Measurements from ENCODE around the gene FOXP1.

The FOXP1 gene

DNA sequence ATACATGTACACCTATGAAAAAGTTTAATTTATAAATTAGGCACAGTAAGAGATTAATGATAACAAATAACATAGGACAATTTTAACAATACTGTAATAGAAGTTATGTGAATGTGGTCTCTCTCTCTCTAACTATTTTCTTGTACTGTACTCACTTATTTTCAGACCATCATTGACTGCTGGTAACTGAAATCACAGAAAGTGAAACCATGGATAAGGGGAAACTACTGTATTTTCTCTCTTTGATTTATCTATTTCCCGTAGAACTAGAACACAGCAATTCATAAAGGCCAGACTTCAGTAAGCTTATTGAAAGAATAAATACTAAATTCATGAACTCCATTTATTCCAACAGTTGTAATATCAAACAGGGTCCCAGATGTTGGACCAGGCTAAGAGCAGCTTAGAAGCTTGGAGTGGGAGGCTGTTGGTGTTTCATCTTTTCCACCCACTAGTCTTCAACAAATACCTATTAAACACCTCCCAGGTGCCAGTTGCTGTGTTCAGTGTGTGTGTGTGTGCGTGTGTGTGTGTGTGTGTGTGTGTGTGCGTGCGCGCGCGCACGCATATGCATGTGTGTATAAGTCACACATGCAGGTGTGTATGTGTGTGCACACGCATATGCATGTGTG is 235.4 kb downstream of the FOXP1 start:
- Mint-ChIP-seq H3K36me3 (ENCODE audit: low read depth) (peaks cover 1% of the 10 kb centered on the region), H3K27ac (no peak overlapping the region), H3K4me3 (no peak overlapping the region), H3K27me3 (ENCODE audit: low read depth) (peaks cover 3% of the 10 kb centered on the region), H3K4me1 (peaks cover 13% of the 10 kb centered on the region), H3K9me3 (no peaks in the 10 kb centered on the region)
- TF ChIP-seq, protein P1, sequence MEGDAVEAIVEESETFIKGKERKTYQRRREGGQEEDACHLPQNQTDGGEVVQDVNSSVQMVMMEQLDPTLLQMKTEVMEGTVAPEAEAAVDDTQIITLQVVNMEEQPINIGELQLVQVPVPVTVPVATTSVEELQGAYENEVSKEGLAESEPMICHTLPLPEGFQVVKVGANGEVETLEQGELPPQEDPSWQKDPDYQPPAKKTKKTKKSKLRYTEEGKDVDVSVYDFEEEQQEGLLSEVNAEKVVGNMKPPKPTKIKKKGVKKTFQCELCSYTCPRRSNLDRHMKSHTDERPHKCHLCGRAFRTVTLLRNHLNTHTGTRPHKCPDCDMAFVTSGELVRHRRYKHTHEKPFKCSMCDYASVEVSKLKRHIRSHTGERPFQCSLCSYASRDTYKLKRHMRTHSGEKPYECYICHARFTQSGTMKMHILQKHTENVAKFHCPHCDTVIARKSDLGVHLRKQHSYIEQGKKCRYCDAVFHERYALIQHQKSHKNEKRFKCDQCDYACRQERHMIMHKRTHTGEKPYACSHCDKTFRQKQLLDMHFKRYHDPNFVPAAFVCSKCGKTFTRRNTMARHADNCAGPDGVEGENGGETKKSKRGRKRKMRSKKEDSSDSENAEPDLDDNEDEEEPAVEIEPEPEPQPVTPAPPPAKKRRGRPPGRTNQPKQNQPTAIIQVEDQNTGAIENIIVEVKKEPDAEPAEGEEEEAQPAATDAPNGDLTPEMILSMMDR (IDR thresholded peaks at IDR 0.05; ENCODE audit: unreplicated experiment in 3 of 3), result no peak

DNA sequence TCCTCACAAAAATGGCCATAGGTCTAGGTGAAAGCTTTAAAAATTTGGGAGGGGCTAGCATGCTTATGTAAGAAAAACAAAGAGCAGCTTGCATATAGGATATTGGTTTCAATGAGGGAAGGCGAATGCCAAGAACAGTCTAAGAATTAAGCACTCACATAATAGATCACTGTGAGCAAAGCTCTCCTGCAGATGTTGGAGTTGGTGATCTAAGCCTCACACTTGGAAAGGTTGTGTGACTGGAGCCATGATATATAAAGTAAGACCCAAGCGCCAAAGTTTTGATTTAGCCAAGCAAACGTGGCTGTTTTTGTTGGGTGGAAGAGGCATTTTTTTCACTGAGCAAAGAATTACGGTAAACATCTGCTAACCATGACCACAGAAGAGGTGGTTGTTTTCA is 237.5 kb downstream of the FOXP1 start:
- H3K36me3 Mint-ChIP-seq (ENCODE audit: low read depth), result peaks cover 15% of the 10 kb centered on the region
- peaks cover 4% of the 10 kb centered on the region for H3K9me3 Mint-ChIP-seq
- H3K27me3 Mint-ChIP-seq (ENCODE audit: low read depth), result peaks cover 4% of the 10 kb centered on the region
- H3K27ac Mint-ChIP-seq, result peak overlapping the region in 2 of 3 experiments; percentile 73
- TF ChIP-seq, protein P1 (IDR thresholded peaks at IDR 0.05; ENCODE audit: unreplicated experiment in 3 of 3), result no peak
- no peak overlapping the region for H3K4me3 Mint-ChIP-seq
- peaks cover 13% of the 10 kb centered on the region for H3K4me1 Mint-ChIP-seq

DNA sequence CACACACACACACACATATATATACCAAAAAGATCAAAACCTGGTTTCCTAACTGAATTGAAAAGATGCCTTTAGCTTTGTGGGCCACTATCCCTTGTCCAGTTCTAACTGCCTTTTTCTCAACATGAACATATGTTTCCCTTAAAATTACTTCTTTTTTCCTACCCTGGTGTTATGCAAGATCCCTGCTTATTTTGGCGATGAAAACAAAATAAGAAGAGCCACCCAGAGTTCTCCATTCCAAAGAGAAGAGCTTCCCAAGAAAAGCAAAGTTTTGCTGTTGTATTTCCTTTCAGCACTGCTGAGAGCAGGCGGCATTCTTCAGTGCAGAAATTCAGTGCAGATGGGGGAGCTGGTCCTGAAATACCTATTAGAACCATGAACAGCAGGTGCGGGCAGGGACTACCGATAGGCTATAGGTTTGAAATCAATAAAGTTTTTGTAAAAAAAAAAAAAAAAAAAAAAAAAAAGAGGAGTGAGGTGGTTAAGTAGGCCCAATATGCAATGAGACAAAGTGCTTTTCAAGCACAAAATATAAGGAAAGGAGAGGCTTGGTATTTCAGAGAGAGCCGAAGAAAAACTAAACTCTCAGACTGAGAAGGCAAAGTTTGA is 238.0 kb downstream of the FOXP1 start:
- H3K4me1 Mint-ChIP-seq, result peaks cover 13% of the 10 kb centered on the region
- H3K36me3 Mint-ChIP-seq (ENCODE audit: low read depth), result peaks cover 20% of the 10 kb centered on the region
- H3K9me3 Mint-ChIP-seq, result peaks cover 8% of the 10 kb centered on the region
- peak overlapping the region in 2 of 3 experiments; percentile 73 for H3K27ac Mint-ChIP-seq
- H3K27me3 Mint-ChIP-seq (ENCODE audit: low read depth), result peaks cover 6% of the 10 kb centered on the region
- TF ChIP-seq, protein P1 (IDR thresholded peaks at IDR 0.05; ENCODE audit: unreplicated experiment in 3 of 3), result no peak
- H3K4me3 Mint-ChIP-seq, result no peak overlapping the region

DNA sequence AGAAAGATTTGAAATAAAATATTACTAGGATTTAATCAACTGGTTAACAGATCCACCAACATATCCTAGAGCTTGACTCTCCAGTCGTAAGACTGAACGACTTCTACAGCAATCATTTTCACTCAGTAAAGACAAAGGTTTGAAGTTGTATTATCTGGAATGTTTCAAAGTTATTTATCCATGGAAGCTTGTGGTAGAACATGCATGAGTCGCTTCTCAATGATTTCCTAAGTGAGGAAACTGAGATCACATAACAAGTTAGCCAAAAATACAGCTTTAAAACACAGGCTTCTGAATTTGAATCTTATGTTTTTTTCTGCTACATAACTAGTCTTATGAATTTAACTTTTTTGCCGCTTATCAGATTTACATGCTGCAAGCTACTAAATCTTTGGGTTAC is 241.8 kb downstream of the FOXP1 start:
- TF ChIP-seq, protein P1 (IDR thresholded peaks at IDR 0.05; ENCODE audit: unreplicated experiment in 3 of 3), result no peak
- peaks cover 24% of the 10 kb centered on the region for H3K36me3 Mint-ChIP-seq (ENCODE audit: low read depth)
- peaks cover 8% of the 10 kb centered on the region for H3K9me3 Mint-ChIP-seq
- H3K27me3 Mint-ChIP-seq (ENCODE audit: low read depth), result peaks cover 8% of the 10 kb centered on the region
- H3K4me3 Mint-ChIP-seq, result no peak overlapping the region
- H3K27ac Mint-ChIP-seq, result no peak overlapping the region
- peaks cover 13% of the 10 kb centered on the region for H3K4me1 Mint-ChIP-seq

DNA sequence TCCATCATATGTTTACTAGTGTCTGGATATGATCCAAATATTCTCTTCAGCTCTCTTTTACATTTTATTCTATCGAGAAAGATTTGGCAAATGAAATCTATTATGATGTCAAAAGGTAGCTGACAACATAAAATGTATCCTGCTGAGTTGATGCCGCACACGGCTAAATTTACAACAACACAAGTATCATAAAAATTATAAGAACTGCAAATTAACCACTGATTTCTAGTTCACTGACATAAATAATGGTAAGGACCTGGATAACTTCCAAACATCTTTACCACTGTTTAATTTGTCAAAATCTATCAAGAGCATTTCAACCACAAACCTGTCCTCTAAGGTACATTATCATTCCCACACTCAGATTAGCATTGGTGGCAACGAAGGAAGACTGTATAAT is 244.5 kb downstream of the FOXP1 start:
- TF ChIP-seq, protein P1 (IDR thresholded peaks at IDR 0.05; ENCODE audit: unreplicated experiment in 3 of 3), result no peak
- Mint-ChIP-seq H3K4me3 (no peak overlapping the region), H3K27me3 (ENCODE audit: low read depth) (peaks cover 10% of the 10 kb centered on the region), H3K4me1 (no peaks in the 10 kb centered on the region), H3K27ac (no peak overlapping the region), H3K9me3 (peaks cover 8% of the 10 kb centered on the region), H3K36me3 (ENCODE audit: low read depth) (peaks cover 30% of the 10 kb centered on the region)

DNA sequence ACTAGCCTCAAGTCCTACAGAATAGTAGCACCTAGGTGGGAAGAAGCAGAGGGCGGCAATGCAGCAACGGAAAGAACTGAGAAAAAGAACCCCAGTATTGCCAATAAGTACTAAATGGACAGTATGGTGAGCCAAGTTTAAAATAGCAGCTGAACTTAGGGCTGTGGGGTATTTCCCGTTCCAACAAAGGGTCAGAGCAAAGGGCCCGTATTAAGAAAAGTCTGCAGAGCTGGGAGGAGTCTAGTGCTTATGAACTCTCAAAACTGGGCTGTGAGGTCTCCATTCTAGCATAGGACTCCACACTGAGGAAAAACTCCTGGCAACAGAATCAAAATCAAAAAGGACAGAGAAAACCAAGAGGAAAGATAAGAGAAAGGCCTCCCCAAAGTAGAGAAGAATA is 250.7 kb downstream of the FOXP1 start:
- H3K9me3 Mint-ChIP-seq, result peaks cover 7% of the 10 kb centered on the region
- H3K4me1 Mint-ChIP-seq, result peaks cover 5% of the 10 kb centered on the region
- no peak overlapping the region for H3K4me3 Mint-ChIP-seq
- TF ChIP-seq, protein P1 (IDR thresholded peaks at IDR 0.05; ENCODE audit: unreplicated experiment in 3 of 3), result no peak
- H3K36me3 Mint-ChIP-seq (ENCODE audit: low read depth), result peaks cover 48% of the 10 kb centered on the region
- peaks cover 11% of the 10 kb centered on the region for H3K27me3 Mint-ChIP-seq (ENCODE audit: low read depth)
- H3K27ac Mint-ChIP-seq, result peak overlapping the region in 2 of 3 experiments; percentile 16 to 28
